HPDE6-E6E7 (cell line): ENCODE data around the gene AVPR2.

Experiments used
- DNase-seq: peaks from one replicate; pipeline ENCODE4 v3.0.0; 2011; ENCODE audit warnings: missing footprints; ENCODE audit errors: extremely low spot score

AVPR2 gene

DNA sequence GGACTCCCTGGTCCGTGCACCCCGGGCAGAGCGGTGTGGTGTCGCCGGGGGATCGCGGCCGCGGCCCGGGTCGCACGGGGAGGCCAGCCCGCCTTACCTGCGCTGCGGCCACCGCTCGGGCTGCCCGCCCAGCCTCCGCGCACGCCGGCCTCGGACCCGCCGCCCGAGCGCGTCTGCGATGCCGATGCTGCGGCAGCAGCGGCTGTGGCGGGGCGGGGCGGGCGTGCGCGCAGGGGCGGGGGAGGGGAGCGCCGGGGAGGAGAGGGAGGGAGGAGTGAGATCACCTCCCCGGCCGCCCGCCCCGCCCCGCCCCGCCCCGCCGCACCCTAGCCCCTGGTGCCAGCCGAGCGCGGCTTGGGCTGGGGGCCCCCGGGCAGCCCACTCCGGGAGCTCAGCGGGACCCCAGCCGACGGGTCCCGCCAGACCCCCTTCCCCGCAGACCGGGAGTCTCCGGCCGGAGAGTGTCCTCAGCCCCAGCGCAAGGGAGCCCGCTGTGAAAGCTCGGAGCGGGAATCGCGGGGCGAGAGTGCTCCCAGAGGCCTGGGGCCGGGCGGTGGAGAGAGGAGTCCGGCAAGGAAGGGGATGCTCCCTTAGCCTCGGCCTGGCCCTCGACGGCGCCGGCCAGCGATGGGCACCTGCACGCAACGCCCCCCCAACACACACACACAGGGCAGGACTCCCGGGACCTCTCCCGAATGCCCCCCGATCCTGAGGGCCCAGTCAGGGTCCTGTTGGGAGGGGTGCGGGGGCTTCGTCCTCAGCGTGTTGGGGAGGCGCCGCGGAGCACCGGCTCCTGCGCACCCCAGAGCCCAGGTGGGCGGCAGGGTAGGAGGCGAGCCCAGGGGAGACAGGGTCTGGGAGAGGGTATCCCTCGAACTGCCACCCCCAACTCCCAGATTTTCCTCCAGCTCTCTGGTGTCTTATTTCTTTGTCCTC lies 18.2 kb upstream of the AVPR2 start, which contains the start of gene L1CAM:
TSS of gene L1CAM (minus strand) at position 206 of the 936 bp plus-strand sequence. CDS start 10,337 bp downstream, outside the sequence.
- DNase-seq: no peak

DNA sequence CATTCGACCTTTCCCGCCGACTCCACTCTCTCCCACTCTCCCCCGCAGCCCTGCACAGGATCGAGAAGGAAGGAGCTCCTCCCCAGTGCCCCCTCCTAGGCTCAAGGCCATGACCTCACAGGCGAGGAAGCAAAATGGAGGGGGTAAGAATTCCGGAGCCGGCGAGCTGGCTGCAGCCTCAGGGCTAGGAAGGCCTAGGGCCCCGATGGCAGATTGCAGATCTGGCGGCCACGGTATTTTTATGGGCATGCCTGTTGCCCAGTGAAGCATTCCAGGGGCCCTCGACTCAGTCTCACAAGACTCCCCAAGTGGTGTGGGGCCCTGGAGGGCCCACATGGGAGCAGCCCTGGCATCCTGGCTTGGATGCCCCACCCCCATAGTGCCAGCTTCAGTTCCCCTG lies 17.6 kb upstream of the AVPR2 start:
- no peak for DNase-seq

DNA sequence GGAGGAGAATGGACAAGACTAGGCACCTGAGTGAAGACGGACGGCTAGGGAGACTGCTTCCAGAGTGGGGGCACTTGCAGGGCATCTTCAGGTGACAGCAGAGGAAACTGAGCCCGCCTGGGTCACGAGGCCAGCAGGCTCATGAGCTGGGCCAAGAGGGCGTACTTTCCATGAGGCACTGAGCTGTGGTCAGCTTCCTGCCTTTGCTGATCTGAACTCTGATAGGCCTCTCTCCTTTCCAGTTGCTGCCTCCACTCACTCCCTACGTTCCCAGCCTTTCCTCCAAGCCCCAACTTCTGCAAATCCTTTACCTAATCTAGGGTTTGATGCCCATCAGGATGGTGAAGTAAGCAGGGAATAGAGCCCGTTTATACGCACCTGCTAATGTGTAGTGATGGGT lies 17.1 kb upstream of the AVPR2 start:
- DNase-seq: no peak

DNA sequence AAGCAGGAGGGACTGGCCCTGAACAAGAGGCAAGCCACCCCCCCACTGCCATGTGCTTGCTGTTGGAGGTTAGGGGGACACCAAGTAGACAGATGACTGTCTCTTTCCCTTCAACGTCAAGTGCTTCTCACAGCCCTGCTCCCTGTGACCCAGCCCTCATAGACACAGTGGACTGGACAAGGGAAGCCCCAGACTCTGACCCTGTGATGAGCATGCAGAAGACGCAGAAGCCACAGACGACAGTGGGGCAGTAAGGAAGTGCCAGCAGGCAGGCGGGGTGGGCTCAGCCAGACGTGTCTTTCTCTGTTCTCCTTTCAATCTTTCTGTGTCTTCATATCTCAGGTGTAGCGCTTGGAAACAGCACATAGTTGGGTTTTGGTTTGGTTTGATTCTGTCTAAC lies 16.1 kb upstream of the AVPR2 start:
- DNase-seq: no peak

DNA sequence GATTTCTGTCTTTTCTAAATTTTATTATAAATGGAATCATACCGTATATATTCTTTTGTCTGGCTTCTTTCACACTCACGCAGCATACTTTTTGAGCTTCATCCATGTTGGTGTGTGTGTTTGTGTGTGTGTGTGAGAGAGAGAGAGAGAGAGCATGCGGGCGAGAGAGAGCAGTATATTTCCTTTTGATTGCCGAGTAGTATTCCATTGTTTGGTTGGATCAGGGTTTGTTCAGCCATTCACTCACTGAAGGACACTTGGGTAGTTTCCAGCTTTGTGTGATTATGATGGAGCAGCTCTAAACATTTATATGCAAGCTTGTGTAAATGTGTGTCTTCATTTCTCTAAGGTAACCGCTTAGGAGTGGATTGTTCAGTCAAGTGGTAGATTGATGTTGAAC lies 15.3 kb upstream of the AVPR2 start:
- DNase-seq: no peak

DNA sequence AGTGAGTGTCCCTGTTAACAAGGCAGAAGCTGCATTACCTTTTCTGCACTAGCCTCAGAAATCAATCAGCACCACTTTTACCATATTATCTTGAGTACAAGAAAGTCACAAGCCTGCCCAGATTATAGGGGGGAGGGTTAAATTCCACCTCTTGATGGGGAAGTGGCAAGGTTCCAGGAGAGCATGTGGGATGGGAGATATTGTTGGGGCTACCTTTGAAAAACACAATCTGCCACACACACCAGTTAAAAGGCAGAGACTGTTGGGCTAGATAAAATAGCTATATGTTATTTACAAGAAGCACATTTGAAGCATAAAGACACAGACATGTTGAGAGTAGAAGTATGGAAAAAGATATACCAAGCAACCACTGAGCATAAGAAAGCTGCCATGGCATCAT lies 6.6 kb upstream of the AVPR2 start:
- DNase-seq: no peak

DNA sequence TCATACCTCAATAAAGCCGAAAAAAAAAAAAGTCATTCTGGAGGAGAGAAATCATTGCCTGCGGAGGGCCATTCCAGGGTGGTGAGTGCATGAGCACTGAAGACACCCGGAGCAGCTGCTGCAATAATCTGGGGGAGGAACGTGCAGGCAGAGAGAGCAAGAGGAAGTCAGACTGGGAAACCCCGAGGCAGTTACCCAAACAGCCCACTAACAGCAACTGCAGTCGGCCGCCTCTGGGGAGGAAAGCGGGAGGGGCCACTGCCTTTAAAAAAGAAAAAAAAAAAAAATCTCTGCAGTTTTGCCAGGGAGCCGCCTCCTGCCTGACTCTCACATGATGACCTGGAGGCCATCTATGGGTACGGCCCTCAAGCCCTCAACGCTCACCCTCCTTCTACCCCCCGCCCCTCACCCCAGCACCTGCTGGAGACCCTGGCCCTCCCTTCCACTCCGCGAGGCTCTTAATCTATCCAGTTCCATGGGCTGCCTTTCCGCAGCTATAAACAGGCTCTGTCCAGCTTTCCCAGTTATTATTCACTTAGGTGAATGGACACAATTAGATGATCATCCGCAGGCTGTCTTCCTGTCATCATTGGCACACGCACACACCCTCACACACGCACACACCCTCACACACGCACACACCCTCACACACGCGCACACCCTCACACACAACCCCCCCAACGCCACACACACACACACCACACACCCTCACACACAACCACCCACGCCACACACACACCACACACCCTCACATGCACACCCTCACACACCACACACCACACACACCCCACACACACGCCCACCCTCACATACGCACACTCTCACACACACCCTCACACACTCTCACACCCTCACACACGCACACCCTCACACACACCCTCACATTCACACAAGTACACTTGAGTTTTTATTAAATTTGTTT lies 3.4 kb upstream of the AVPR2 start:
- DNase-seq: peak; percentile 97

DNA sequence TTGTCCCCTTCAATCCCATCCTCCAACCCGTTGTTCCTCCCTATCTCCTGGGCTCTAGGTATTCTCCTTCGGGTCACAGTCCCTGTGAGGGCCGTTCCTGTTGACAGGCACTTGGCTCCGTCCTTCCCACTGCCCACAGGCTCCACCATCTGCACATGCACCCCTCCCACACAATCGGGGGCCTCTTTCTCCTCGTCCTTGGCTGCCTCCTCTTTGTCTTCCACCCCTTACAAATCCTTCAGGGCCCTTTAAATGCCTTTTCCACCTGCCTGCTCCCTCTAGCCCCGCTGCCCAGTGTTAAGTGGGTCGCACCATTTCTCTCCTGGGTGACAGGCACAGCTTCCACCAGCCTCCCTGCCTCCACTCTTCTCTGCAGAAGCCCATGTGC lies 2.7 kb upstream of the AVPR2 start:
- DNase-seq: no peak

DNA sequence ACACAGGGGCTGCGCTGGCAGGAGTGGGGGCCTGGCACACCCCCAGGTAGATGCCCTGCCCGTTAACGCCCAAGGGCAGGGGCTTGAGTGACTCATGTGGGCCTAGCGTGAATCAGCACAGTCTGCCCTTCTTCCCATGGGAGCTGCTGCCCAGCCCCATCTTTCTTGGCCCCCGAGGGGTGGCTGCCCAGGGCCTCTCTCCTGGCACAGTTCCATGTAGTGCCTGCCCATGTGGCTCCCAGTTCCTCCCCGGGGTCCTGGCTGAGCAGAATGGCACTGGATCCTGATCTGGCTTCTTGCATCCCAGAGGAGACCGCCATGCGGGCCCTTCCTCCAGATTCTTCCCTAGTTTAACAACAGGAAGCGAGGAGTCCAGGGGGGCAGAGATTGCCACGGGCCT lies 2.1 kb upstream of the AVPR2 start:
- DNase-seq: no peak

DNA sequence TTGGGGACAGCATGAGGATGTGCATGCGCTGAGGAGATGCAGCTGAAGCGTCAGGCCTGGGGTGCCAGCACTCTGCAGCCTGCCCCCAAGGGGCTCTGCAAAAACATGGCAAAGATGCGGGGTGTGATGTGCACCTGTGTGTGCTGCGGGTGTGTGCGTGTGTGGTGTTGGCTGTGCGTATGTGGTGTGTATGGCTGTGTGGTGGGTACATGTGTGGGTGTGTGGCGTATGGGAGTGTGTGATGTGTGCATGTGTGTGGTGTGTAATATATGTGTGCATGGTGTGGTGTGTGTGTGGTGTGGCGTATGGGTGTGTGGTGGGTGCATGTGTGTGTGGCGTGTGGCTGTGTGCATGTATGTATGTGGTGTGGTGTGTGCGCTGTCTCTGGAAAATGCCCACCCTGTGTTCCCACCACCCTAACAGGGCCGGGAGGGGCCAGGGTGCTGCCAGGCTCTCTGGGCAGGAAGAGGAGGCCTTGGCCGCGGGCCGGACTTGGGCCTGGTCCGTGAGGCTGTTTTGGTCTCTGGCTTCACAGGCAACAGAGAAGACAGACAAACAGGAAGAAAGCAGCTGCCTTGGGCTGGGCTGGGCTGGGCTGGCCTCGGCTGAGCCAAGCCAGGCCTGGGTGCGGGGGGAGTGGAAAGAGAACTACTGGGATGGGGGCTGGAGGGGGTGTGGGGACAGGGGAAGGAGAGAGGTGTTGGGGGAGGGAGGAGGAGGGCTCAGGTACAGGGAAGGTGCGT lies 1.1 kb upstream of the AVPR2 start:
- DNase-seq: no peak

DNA sequence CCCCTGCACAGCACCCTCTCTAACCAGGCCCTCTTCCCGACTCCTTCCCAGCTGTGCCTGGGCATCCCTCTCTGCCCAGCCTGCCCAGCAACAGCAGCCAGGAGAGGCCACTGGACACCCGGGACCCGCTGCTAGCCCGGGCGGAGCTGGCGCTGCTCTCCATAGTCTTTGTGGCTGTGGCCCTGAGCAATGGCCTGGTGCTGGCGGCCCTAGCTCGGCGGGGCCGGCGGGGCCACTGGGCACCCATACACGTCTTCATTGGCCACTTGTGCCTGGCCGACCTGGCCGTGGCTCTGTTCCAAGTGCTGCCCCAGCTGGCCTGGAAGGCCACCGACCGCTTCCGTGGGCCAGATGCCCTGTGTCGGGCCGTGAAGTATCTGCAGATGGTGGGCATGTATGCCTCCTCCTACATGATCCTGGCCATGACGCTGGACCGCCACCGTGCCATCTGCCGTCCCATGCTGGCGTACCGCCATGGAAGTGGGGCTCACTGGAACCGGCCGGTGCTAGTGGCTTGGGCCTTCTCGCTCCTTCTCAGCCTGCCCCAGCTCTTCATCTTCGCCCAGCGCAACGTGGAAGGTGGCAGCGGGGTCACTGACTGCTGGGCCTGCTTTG lies 1.1 kb downstream of the AVPR2 start:
- no peak for DNase-seq

DNA sequence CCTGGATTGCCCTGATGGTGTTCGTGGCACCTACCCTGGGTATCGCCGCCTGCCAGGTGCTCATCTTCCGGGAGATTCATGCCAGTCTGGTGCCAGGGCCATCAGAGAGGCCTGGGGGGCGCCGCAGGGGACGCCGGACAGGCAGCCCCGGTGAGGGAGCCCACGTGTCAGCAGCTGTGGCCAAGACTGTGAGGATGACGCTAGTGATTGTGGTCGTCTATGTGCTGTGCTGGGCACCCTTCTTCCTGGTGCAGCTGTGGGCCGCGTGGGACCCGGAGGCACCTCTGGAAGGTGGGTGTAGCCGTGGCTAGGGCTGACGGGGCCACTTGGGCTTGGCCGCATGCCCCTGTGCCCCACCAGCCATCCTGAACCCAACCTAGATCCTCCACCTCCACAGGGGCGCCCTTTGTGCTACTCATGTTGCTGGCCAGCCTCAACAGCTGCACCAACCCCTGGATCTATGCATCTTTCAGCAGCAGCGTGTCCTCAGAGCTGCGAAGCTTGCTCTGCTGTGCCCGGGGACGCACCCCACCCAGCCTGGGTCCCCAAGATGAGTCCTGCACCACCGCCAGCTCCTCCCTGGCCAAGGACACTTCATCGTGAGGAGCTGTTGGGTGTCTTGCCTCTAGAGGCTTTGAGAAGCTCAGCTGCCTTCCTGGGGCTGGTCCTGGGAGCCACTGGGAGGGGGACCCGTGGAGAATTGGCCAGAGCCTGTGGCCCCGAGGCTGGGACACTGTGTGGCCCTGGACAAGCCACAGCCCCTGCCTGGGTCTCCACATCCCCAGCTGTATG lies 1.8 kb downstream of the AVPR2 start:
- DNase-seq: no peak

DNA sequence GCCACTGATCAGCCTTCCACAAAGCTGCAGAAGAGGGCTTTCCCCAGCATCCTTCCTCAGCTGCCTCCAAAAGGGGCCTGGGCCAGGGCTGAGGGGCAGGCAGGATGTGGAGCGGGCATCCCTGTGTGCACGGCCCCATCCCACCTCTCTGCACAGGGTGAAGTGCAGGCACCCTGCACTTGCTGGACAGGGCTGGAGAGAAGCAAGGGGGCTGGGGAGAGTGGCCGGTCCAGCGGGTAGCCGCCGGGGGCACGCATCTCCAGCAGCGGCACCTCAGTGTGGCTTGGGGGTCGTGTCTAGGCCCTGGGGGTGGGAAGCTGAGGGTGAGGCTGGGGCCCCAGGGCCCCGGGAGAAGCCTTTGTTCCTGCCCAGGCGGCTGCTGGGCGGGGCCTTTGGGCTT lies 3.0 kb downstream of the AVPR2 start:
- no peak for DNase-seq

DNA sequence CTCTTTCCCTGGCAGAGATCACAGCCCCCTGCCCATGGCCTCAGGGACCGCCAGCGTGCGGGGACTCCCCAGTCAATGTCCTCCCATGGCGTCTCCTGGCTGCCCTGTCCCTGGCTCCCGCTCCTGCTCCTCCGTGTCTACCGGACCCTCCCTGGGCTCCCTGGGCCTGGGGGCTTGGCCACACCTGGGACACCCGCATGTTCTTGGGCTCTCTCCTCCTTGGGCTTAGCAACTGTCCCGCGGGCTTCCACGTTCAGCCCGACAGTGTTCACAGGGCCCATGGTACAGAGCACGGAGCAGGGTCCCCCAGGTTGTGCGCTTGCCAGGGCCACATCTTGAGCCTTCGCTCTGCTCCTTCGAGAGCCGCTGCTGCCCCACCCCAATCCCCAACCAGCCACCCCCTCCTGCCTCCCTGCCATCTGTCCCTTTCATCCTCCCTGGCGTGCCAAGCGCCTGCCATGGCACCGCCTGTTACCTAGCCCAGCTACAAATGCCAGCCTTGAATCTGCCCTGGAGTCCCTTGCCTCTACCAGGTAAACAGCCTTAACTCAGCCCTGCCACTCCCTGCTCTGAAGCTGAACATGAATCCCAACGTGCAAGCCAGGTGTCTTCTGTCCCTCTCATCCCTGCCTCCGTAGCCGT lies 3.9 kb downstream of the AVPR2 start:
- no peak for DNase-seq

DNA sequence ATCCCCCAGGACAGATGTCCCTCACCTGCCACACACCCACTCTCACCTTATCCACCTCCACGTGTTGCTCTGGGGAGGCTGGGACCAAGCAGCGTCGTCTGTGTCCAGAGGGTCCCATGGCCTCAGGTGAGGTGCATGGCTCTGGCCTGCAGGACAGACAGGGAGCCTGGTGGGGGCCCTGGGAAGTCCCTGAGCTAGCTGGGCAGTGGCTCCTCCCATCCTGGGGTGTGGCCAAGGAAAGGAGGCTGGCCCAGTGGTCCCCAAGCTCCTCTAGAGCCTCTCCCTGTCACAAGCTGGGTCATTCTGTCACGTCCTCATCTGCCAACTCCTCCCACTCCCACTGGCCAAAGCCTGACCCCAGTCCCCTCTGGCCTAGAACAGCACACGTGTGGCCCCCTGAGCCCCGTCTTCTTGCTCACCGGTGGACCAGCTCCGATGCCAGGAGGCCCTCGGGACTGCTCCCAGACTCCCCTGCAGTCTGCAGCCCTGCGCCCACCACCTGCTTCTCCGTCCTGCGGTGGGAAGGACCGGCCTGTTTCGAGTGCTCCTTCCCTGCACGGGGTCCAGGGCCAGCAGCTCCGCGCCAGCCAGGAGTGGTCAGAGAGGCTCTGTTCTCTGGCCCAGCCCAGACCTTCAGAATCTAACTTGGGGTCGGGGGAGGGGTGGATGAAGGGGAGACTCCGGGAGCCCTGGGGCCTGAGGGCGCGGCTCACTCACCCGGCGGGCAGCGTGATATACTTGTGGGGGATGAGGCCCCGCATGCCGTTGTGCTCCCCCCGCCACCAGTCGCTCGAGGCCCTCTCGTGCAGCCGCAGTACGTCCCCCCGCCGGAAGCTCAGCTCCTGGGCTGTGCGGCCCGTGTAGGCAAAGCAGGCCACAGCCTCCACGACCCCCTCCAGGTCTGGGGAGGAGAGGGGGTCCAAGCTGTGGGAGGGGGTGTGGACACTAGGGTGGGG lies 4.8 kb downstream of the AVPR2 start:
- no peak for DNase-seq

DNA sequence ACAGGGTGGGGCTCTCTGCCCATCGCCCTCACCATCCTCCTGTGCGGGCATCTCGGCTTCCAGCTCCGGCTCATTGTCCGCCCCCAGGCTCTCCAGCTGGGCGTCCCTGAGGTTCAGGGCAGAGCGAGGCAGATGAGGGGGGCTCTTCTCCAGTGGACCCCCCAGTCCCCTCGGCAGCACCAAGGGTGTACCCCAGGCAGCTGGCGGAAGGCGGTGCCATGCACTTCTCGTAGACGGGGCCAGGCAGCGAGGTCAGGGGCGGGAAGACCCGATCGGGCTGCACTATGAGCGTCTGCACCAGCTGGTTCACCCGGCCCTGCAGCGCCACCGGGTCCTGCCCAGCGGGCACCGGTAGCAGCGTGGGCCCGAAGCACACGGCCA lies 5.5 kb downstream of the AVPR2 start:
- no peak for DNase-seq

DNA sequence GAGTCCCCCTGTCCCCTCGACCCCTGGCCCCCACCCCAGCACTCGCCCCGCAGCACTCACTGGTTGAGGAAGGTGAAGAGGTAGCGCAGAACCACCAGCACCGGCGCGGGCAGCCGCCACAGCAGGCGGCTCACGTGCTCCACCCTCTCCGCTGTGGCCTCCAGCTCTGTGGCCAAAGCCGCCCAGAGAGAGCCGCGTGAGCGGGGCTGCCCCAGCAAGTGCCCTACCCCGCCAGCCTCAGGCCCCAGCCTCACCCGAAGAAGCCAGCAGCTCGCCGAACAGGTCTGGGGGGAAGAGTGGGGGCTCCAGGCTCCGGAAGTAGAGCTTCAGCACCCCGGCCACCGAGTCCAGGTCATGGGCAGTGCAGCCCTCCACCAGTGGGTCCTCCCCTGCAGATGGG lies 6.0 kb downstream of the AVPR2 start:
- DNase-seq: no peak

DNA sequence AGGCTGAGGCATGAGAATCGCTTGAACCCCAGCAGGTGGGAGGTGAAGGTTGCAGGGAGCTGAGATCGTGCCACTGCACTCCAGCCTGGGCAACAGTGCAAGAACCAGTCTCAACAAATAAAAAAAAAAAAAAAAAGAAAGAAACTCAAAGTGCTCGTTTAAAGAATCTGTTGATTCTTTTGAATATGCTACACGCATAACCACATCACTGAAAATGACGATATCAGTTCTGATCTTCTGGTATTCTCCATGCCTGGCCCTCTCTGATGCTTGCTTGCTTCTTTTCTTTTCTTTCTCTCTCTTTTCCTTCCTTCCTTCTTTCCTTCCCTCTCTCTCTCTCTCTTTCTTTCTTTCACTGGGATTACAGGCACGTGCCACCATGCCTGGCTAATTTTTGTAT lies 7.3 kb downstream of the AVPR2 start:
- DNase-seq: no peak

DNA sequence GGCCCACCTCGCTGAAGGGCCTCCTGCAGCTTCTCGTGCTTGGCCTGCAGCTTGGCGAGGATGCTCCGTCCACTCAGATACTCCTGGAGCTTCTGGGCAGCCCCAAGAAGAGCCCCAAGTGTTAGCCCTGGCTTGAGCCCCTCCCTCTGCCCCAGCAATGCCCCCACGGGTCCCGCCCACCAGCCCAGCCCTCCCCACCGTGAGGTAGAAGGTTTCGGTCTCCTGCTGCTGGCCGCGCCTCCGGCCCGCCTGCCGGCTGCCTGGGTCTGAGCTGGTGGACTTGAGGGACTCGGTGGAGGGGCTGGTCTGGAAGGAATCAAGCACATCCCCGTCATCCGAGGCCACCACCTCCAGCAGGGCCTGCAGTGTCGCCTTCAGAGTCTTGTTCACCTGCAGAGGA lies 8.7 kb downstream of the AVPR2 start:
- DNase-seq: no peak
